CD4-positive, alpha-beta memory T cell (primary cell): ENCODE measurements around the gene R3HDM4. TPM values are rescaled to one million over a fixed set of nuclear protein-coding genes. Genes with fewer than 3 reads are reported as not detected.
A peak's percentile ranks its signal among the peaks of the same experiment; 100 is the strongest.

Source experiments
- CTCF ChIA-PET: fragments of 350-600 bp; sonication (Branson Sonifier 250); formaldehyde crosslinking; loops from one replicate; lab custom pipeline; 2021; ENCODE audit warnings: inconsistent platforms; ENCODE audit not compliant: partially characterized antibody; lab: Charles Lee
- POLR2A ChIA-PET: fragments of 350-600 bp; sonication (Branson Sonifier 250); formaldehyde crosslinking; loops from one replicate; lab custom pipeline; 2021; ENCODE audit not compliant: partially characterized antibody; lab: Charles Lee
- DNase-seq, 5 donors: peaks; one replicate each; pipeline versions ENCODE4 v3.0.0 to v3.0.0-alpha.2; 2020 to 2022; ENCODE audit warnings: mixed read lengths in 1 of 5
- H3K27ac ChIP-seq: one replicate; pipeline ENCODE4 v1.7.0; 2013; ENCODE audit warnings: low read depth, low read length
- H3K27me3 ChIP-seq: 2 replicates; pipeline ENCODE4 v1.7.0; 2013; ENCODE audit warnings: mild to moderate bottlenecking, low read length, moderate library complexity; ENCODE audit not compliant: insufficient read depth
- H3K36me3 ChIP-seq: 2 replicates; pipeline ENCODE4 v1.7.0; 2013; ENCODE audit warnings: mild to moderate bottlenecking, low read length, moderate library complexity; ENCODE audit not compliant: insufficient read depth
- H3K4me1 ChIP-seq: 2 replicates; pipeline ENCODE4 v1.7.0; 2013; ENCODE audit warnings: mild to moderate bottlenecking, low read length, moderate library complexity; ENCODE audit not compliant: insufficient read depth
- H3K4me3 ChIP-seq, 2 donors: one replicate each; pipeline ENCODE4 v1.7.0; 2013; ENCODE audit warnings: low read length in 2 of 2, mild to moderate bottlenecking in 1 of 2
- H3K9me3 ChIP-seq, 2 donors: one replicate each; pipeline ENCODE4 v1.7.0; 2013; ENCODE audit warnings: low read length in 2 of 2, control low read depth in 1 of 2; ENCODE audit not compliant: control insufficient read depth in 1 of 2
- H3K27ac Mint-ChIP-seq, 7 donors: one replicate each; pipeline ENCODE4 v1.8.0; 2020 to 2021; ENCODE audit warnings: mixed read lengths in 7 of 7, mild to moderate bottlenecking in 6 of 7, inconsistent platforms in 3 of 7, moderate library complexity in 3 of 7
- H3K27me3 Mint-ChIP-seq, 2 donors: one replicate each; pipeline ENCODE4 v1.8.0; 2020 to 2021; ENCODE audit warnings: mixed read lengths in 2 of 2
- H3K36me3 Mint-ChIP-seq, 2 donors: one replicate each; pipeline ENCODE4 v1.8.0; 2020 to 2021; ENCODE audit warnings: mixed read lengths in 2 of 2, inconsistent platforms in 1 of 2, mild to moderate bottlenecking in 1 of 2
- H3K4me1 Mint-ChIP-seq, 4 donors: one replicate each; pipeline ENCODE4 v1.8.0; 2020 to 2021; ENCODE audit warnings: mixed read lengths in 4 of 4, mild to moderate bottlenecking in 1 of 4
- H3K4me3 Mint-ChIP-seq, 8 donors: one replicate each; pipeline ENCODE4 v1.8.0; 2020 to 2021; ENCODE audit warnings: mixed read lengths in 8 of 8, mild to moderate bottlenecking in 7 of 8, moderate library complexity in 6 of 8, inconsistent platforms in 3 of 8
- H3K9me3 Mint-ChIP-seq, 8 donors: one replicate each; pipeline ENCODE4 v1.8.0; 2020 to 2021; ENCODE audit warnings: mixed read lengths in 8 of 8, mild to moderate bottlenecking in 5 of 8, inconsistent platforms in 3 of 8, moderate library complexity in 1 of 8
- intact Hi-C: fragments of 100-400 bp; cut with micrococcal nuclease; formaldehyde crosslinking; loops from one replicate; pipeline ENCODE4 v1.15.1; 2023
- polyA plus RNA-seq, 2 donors: library from polyadenylated mRNA; unstranded; fragments of 300-500 nt; fragmentation: Illumina TruSeq; gene quantifications; one replicate each; pipeline ENCODE4 v1.2.3, GENCODE V29; 2021
- total RNA-seq, 2 experiments: library from RNA; stranded (reverse); gene quantifications; one replicate each; pipeline ENCODE4 v1.2.3, GENCODE V29; 2021

The R3HDM4 gene
- total and polyA plus RNA-seq, 4 experiments from 2014 or later: 153 to 230 (median 181) TPM

DNA sequence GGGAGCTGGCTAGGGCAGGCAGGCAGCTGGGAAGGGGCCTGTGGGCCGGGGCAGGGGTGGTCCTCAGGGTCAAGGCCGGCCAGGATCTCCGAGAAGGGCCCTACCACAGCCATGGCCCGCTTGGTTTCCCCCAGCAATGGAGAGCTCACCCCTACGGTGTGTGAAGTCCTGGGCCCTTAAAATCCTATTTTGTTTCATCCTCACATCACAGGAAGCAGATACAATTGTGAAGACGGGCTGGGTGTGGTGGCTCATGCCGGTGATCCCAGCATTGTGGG lies 11.0 kb downstream of the R3HDM4 start:
- intact Hi-C loops: no loop called here
- Histone ChIP-seq H3K36me3 (peaks cover 28% of the 10 kb centered on the region), H3K4me1 (peaks cover 40% of the 10 kb centered on the region), H3K9me3 (no peaks in the 10 kb centered on the region), H3K4me3 (no peak overlapping the region), H3K27ac (no peak overlapping the region), H3K27me3 (no peaks in the 10 kb centered on the region)
- Mint-ChIP-seq H3K9me3 (peaks cover 0 to 1% (median 0%) of the 10 kb centered on the region in 8 donors), H3K4me1 (peaks cover 3 to 43% (median 18%) of the 10 kb centered on the region in 4 donors), H3K27ac (peak overlapping the region in 4 of 7 donors; percentile 18 to 61 (median 37)), H3K27me3 (no peaks in the 10 kb centered on the region), H3K4me3 (no peak overlapping the region), H3K36me3 (peaks cover 3 to 15% of the 10 kb centered on the region in 2 donors)
- POLR2A ChIA-PET: interaction anchor here (1.3 to 2.9 kb wide), 2 partner anchors 9 to 14 kb away, joined by 4 to 29 read pairs; partner anchors contain the start of genes KISS1R, MED16 and RNU6-9
- DNase-seq: no peak
- CTCF ChIA-PET: interaction anchor here (0.6 to 1.4 kb wide), 3 partner anchors 13 to 38 kb away, joined by 3 to 4 read pairs (median 3); no protein-coding TSS in a partner anchor

DNA sequence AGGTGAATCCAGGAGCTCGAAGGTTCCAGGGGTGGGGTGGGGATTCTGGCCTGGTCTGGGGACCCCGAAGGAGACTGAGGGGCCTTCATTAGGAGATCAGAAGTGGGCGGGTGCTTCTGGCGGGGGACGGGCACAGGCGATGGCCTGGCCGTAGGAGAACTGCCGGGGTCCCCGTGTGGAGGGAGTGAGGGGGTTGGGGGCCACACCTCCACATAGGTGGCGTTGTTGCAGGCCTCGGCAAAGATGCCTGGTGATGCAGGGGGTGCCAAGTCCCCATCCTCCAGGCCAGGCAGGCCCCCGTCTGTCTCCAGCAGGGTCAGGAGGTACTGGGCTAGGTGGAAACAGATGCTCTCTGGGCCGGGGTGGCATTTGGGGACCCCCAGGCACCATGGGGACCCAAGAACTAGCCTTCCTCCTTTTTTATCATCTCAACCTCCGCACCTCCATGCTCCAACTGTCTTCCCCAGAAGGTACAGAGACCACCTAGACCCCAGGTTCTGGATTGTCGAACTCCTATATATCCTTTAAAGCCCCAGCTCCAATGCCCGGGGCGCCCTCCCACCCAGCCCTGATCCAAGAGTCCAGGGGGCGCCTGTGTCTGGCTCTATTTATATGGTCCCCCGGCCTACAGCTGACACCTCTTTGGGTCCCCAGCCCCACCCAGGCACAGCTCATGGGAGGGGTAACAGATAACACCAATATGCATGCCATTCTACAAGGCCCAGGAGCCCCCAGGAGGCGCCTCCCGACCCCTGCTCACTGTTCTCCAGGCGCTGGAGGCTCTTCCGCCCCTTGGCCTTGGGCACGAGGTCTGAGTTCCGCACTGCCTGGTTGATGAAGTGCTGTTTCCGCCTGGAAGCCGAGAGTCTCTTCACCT lies 11.6 kb downstream of the R3HDM4 start:
- H3K4me3 ChIP-seq: no peak overlapping the region
- no peaks in the 10 kb centered on the region for H3K9me3 ChIP-seq
- H3K27ac ChIP-seq: no peak overlapping the region
- Mint-ChIP-seq H3K36me3 (peaks cover 6 to 19% of the 10 kb centered on the region in 2 donors), H3K4me1 (peaks cover 2 to 37% (median 12%) of the 10 kb centered on the region in 4 donors), H3K27ac (peak overlapping the region in 3 of 7 donors; percentile 29 to 62 (median 57)), H3K9me3 (peaks cover 0 to 1% (median 0%) of the 10 kb centered on the region in 8 donors), H3K4me3 (no peak overlapping the region), H3K27me3 (no peaks in the 10 kb centered on the region)
- CTCF ChIA-PET: interaction anchor here (0.6 to 1.1 kb wide), 2 partner anchors 13 to 38 kb away, joined by 3 to 4 read pairs; no protein-coding TSS in a partner anchor
- intact Hi-C loops: no loop called here
- DNase-seq: no peak
- POLR2A ChIA-PET: interaction anchor here (2.9 kb wide), 1 partner anchor 8 kb away, joined by 29 read pairs; the partner anchor contains the start of genes MED16 and RNU6-9
- H3K36me3 ChIP-seq: peaks cover 31% of the 10 kb centered on the region
- H3K4me1 ChIP-seq: peaks cover 34% of the 10 kb centered on the region
- no peaks in the 10 kb centered on the region for H3K27me3 ChIP-seq

DNA sequence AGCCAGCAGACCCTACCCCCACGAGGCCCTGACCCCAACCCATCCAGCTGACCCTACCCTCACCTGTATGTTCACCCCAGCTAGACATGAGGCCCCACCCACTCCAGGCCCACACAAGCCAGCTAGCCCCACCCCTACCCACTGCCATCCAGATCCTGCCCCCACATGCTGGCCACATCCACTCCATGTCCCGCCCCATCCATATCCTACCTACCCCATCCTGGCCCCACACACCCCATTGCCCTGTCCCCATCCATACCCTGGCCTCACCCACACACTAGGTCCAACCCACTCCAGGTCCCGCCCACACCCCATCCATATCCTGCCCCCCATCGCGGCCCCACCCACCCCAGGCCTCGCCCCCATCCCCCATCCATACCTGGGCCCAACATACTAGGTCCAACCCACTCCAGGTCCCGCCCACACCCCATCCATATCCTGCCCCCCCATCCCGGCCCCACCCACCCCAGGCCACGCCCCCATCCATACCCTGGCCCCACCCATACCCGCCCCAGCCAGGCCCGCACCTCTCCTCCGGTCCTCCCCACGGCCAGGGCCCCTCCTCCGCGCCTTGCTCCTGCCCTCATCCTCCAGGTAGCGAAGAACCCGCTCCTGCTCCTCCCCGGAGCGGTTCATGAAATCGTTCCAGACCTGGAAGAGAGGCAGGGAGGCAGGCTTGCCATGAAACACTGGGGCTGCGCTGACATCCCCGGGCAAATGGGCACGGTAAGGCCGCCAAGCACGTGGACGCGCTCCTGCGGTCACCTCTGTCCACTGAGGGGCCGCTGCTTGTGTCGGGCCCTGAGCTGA lies 12.5 kb downstream of the R3HDM4 start:
- CTCF ChIA-PET: no interaction called here

DNA sequence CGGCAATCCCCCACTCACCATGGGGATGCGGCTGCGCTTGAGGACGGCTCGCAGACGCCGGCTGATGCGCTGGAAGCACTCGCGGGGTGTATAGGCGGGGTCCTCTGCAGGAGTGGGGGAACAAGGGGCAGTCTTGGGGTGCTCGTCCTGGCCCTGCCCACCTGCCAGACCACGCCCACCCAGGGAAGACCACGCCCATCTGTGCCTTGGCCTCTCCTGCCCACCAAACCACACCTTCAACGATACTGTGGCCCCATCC lies 13.0 kb downstream of the R3HDM4 start:
- intact Hi-C loops: no loop called here
- H3K27ac ChIP-seq: no peak overlapping the region
- peaks cover 31% of the 10 kb centered on the region for H3K36me3 ChIP-seq
- peaks cover 23% of the 10 kb centered on the region for H3K4me1 ChIP-seq
- no peak overlapping the region for H3K4me3 ChIP-seq
- ChIA-PET CTCF (no interaction called here), POLR2A (interaction anchor here (8.9 kb wide), 1 partner anchor 8 kb away, joined by 252 read pairs; no protein-coding TSS in a partner anchor)
- H3K4me1 Mint-ChIP-seq: peaks cover 3 to 30% (median 10%) of the 10 kb centered on the region in 4 donors
- H3K27ac Mint-ChIP-seq: peak overlapping the region in 3 of 7 donors; percentile 78 to 80 (median 78)
- H3K27me3 ChIP-seq: no peaks in the 10 kb centered on the region
- no peak for DNase-seq
- no peaks in the 10 kb centered on the region for H3K9me3 ChIP-seq
- no peaks in the 10 kb centered on the region for H3K27me3 Mint-ChIP-seq
- H3K36me3 Mint-ChIP-seq: peaks cover 5 to 19% of the 10 kb centered on the region in 2 donors
- H3K9me3 Mint-ChIP-seq: peaks cover 0 to 1% (median 0%) of the 10 kb centered on the region in 8 donors
- H3K4me3 Mint-ChIP-seq: no peak overlapping the region

More for the DNA sequence above, 12.5 kb downstream of the R3HDM4 start:
- H3K36me3 ChIP-seq: peaks cover 31% of the 10 kb centered on the region
- no peaks in the 10 kb centered on the region for H3K27me3 ChIP-seq
- peak; percentile 42 to 72 (median 48) for DNase-seq
- H3K36me3 Mint-ChIP-seq: peaks cover 5 to 19% of the 10 kb centered on the region in 2 donors
- no peaks in the 10 kb centered on the region for H3K27me3 Mint-ChIP-seq
- no peak overlapping the region for H3K4me3 ChIP-seq
- no peaks in the 10 kb centered on the region for H3K9me3 ChIP-seq
- H3K9me3 Mint-ChIP-seq: peaks cover 0 to 1% (median 0%) of the 10 kb centered on the region in 8 donors
- H3K27ac ChIP-seq: no peak overlapping the region
- intact Hi-C loops: no loop called here
- no peak overlapping the region for H3K4me3 Mint-ChIP-seq
- H3K4me1 ChIP-seq: peaks cover 25% of the 10 kb centered on the region
- peaks cover 1 to 35% (median 9%) of the 10 kb centered on the region in 4 donors for H3K4me1 Mint-ChIP-seq
- POLR2A ChIA-PET: interaction anchor here (8.9 kb wide), 1 partner anchor 7 kb away, joined by 252 read pairs; no protein-coding TSS in a partner anchor
- peak overlapping the region in 5 of 7 donors; percentile 19 to 80 (median 78) for H3K27ac Mint-ChIP-seq

DNA sequence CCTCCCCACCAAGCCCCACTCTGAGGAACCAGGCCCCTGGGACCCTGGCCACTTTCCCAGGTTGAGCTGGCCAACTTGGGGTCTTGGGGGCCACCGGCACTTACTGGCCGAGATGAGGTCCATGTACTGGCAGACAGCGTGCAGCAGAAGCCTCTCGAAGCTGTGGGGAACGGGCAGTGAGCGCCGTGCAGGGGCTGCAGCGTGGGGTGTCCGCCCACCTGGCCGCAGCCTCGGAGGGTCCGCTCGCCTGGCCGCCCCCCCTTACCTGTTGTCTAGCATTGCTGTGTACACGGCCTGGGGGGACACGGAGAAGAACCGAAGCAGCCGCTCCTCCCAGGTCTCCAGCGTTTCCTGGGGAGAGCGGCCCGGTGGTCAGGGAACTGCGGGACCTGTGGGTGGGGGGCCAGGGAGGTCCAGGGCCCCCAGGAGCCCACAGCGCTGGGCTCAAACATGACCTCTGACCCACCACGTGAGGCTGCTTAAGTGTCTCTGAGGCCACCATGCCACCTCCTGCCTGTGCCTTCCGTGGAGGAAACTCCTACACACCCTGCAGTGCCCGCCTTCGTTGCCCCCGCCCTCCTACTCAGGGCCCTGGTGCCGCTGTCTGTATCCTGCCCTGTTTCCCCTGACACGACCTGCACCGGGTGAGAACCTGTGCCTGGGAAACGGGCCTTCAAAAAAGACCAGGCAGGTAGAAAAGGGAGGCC lies 13.5 kb downstream of the R3HDM4 start:
- H3K27me3 Mint-ChIP-seq: no peaks in the 10 kb centered on the region
- no peak overlapping the region for H3K4me3 Mint-ChIP-seq
- H3K4me1 Mint-ChIP-seq: peaks cover 3 to 27% (median 8%) of the 10 kb centered on the region in 4 donors
- POLR2A ChIA-PET: interaction anchor here (1.4 to 8.9 kb wide), 3 partner anchors 8 to 36 kb away, joined by 3 to 252 read pairs (median 7); no protein-coding TSS in a partner anchor
- CTCF ChIA-PET: no interaction called here
- peak overlapping the region in 3 of 7 donors; percentile 25 to 80 (median 52) for H3K27ac Mint-ChIP-seq
- Histone ChIP-seq H3K4me1 (peaks cover 21% of the 10 kb centered on the region), H3K9me3 (no peaks in the 10 kb centered on the region), H3K4me3 (no peak overlapping the region), H3K36me3 (peaks cover 30% of the 10 kb centered on the region), H3K27me3 (no peaks in the 10 kb centered on the region), H3K27ac (no peak overlapping the region)
- intact Hi-C loops: no loop called here
- H3K36me3 Mint-ChIP-seq: peaks cover 5 to 19% of the 10 kb centered on the region in 2 donors
- no peak for DNase-seq
- peaks cover 0 to 1% (median 0%) of the 10 kb centered on the region in 8 donors for H3K9me3 Mint-ChIP-seq

DNA sequence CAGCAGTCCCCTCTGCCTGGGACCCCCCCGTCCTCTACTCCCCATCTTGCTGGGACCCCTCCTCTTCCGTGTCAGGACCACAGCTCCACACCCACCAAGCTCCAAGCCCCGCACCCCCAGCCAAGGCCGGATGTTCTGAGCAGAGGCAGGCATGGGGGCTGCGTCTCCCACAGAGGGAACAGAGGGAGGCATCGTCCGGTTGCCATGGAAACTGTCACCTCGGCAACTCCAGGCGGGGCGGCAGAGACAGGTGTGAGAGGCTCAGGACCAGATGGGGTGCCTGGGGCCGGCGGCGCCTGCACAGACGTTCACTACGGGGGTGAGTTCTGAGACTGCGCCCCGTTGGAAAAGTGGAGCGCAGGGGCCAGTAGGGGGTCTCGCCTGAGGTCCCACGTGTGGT lies 14.4 kb downstream of the R3HDM4 start:
- Histone ChIP-seq H3K27ac (no peak overlapping the region), H3K36me3 (peaks cover 26% of the 10 kb centered on the region), H3K4me3 (no peak overlapping the region), H3K4me1 (peaks cover 21% of the 10 kb centered on the region), H3K27me3 (no peaks in the 10 kb centered on the region), H3K9me3 (no peaks in the 10 kb centered on the region)
- no peak overlapping the region for H3K4me3 Mint-ChIP-seq
- H3K27ac Mint-ChIP-seq: peak overlapping the region in 3 of 7 donors; percentile 51 to 68 (median 53)
- POLR2A ChIA-PET: interaction anchor here (0.9 to 8.9 kb wide), 5 partner anchors 9 to 374 kb away, joined by 3 to 252 read pairs (median 7); no protein-coding TSS in a partner anchor
- peaks cover 5 to 16% of the 10 kb centered on the region in 2 donors for H3K36me3 Mint-ChIP-seq
- H3K9me3 Mint-ChIP-seq: peaks cover 0 to 1% (median 0%) of the 10 kb centered on the region in 8 donors
- H3K27me3 Mint-ChIP-seq: no peaks in the 10 kb centered on the region
- peaks cover 0 to 29% (median 5%) of the 10 kb centered on the region in 4 donors for H3K4me1 Mint-ChIP-seq
- CTCF ChIA-PET: interaction anchor here (0.9 kb wide), 3 partner anchors 9 to 43 kb away, joined by 3 to 5 read pairs (median 4); no protein-coding TSS in a partner anchor
- intact Hi-C loops: no loop called here
- DNase-seq: peak in 3 of 5 donors; percentile 28 to 55 (median 38)
